Ramos (cell line): ENCODE measurements around the gene PACSIN1.

Experiments used
- in situ Hi-C: fragments of 300-500 bp; cut with MboI; formaldehyde crosslinking; loops from one replicate; pipeline ENCODE4 v1.14.3; 2022; ENCODE audit warnings: low sequenced_read_pairs; ENCODE audit not compliant: unreplicated experiment

PACSIN1 gene

DNA sequence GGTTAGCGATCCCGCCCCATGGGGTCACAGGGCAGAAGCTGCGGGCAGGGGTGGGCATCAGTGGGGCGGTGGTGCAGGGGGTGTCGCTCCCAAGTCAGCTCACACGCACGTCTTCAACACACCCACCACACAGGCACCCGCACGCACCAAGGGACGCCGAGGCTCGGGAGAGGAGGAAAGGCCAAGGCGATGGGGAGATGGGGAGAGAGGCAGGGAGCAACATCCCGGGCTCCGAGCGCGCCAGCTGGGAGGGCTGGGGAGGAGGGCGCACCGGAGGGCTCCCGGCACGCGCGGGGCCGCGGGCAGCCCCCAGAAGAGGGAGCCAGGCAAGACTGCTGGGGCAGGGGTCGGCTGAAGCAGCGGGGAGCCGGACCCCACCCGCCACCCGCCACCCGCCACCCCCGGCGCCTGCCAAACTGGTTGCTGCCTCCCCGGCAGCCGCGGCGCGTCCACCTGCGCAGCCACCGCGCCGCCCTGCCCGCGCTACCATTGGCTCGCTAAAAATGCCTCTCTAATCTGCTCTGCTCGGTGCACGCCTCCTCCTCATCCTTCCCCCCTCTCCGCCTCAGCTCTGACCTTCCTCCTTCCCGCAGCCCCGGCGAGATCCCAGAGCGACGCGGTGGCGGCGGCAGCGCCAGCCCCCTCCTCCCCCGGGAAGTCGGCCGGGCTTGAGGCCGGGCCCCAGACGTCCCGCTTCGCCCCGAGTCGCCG, at the start of gene PACSIN1:
TSS of gene PACSIN1 (plus strand) at position 546 of the 711 bp plus-strand sequence. CDS start 60,230 bp downstream, outside the sequence.
- in situ Hi-C loops, result loop anchor here (10.0 kb wide), 1 partner anchor 149 kb away; no protein-coding TSS in a partner anchor

GRCh38 chr6:34416877-34417371, 49.0 kb upstream of the PACSIN1 start:
- in situ Hi-C loops, result no loop called here

DNA sequence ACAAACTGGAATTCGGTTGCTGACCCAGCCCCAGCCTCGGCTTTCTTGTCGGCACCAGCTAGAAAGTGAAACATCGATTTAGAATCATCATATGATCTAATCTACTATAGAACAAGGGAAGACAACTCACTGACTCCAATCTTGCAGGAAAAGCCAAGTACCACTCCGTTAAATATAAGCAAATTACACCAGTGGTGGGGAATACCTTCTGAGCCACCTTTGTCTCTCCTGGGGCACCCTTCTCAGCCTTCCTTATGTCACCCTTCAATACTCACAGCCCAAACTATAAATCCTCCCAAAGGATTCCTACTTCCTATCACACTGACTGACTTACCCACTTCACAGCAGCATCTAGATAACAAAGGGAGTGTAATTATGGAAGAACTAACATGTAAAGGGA, 47.5 kb upstream of the PACSIN1 start:
- in situ Hi-C loops, result no loop called here

DNA sequence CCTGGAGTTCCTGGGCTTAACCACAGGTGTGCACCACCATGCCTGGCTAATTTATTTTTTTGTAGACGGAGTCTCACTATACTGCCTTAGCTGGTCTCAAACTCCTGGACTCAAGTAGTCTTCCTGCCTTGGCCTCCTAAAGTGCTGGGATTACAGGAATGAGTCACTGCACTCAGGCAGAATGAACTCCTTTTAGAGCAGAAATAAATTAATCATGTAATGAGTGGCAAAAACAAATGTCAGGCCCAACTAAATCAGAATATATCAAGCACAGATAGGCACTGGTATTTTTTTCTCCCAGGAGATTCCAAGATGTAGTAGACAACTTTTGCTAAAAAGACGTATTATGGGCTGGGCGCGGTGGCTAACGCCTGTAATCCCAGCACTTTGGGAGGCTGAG, 42.6 kb upstream of the PACSIN1 start:
- in situ Hi-C loops, result loop anchor here (10.0 kb wide), 1 partner anchor 178 kb away; the partner anchor contains the start of gene SMIM29

DNA sequence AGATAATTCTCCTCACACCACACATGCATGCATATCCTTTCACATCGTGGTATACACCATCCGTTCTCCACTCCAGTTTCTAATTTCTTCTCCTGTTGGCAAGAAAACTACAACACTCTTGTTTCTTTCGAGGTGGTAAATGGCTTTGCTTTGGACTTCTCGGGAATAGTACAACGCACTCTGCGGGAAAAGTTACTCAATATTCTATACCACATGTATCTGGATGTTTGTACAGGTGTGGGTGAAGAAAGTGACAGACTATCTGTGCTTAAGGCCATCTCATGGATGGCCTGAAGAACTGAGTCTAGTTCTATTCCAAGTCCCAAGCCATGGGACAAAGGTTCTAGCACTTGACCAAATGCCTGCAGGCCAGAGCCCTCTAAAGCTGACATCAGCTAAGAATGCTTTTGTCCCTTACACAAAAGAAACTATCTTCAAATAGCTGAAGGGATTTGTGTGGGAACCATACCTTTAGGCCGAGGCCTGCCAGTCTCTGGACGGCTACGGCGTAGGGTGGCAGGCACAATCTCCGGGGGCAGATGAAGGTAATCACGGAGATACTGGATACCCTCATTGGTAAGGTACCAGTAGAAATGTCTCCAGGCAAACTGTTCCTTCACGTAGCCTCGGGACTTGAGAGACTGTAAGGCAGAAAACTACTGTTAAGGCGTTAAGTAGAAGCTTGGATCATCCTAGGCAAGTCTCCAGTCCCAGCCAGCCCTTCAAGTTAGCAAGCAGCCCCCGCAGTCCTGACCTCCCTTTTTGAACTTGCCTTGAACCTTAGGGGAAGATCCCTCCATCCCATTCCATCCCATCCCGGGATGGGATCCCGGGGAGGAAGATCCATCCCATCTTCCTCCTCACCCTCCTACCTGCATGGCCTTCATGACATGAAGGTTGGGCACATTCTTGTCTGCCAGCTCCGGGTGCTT, 41.4 kb upstream of the PACSIN1 start:
- in situ Hi-C loops, result loop anchor here (10.0 kb wide), 1 partner anchor 180 kb away; the partner anchor contains the start of gene SMIM29

GRCh38 chr6:34425132-34425497, 40.8 kb upstream of the PACSIN1 start:
- in situ Hi-C loops, result loop anchor here (10.0 kb wide), 1 partner anchor 180 kb away; the partner anchor contains the start of gene SMIM29

DNA sequence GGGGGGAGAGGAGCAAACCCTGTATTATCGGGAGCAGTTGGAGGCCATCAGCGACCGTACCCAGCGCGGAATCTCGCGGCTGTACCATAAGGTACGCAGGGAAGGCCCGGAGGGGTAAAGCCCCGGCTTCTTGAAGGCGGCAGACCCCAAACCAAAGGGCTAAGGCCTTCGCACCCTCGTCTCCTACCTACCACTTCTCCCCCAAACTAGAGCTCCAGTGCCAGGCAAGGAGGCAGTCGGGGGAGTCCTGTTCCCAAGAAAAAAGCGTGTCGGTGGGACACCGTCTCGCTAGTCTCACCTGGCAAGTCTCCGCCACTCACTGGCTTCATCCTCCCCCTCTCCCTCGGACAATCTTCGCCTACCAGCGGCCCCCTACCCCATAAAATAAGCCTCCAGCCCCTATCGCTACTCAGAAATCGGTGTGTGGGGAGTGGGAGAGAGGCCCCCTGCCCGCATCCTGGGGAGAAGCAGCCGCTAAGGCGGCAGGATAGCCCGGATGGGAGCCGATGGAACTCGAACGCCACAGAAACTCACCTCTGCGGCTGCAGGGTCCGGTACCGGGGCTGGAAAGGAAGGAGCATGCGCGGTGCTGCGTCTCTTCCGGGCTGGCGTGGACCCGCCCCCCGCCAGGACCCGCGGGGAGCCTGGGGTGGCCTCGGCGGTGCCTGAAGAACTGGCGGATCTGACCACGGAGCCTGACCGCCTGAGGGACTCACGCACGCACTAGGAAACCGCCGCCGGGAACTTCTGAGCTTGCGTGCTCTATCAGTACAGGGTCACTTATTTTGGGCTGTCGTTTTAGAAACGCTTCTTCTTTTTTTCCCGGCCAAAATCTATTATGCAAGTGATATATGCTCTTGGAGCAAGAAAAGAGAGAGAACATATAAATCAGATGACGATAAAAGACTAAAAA, 40.1 kb upstream of the PACSIN1 start, which contains the start of gene RPS10:
TSS of gene RPS10 (minus strand) at position 572 of the 913 bp plus-strand sequence. CDS start 848 bp downstream, outside the sequence.
- in situ Hi-C loops, result loop anchor here (10.0 kb wide), 1 partner anchor 181 kb away; the partner anchor contains the start of gene SMIM29

DNA sequence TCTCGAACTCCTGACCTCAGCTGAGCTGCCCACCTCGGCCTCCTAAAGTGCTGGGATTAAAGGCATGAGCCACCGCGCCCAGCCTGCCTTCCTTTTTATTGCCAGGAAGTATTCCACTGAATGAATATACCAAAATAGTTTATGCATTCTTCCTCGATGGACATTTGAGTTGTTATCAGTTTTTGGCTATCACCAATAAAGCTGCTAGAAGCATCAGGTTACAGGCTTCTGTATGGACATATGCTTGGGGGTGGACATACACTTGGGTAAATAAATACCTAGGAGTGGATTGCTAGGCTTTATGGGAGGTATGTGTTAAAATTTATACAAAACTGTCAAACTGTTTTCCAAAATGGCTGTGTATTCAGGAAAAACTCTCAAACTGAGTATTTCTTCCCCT, 30.0 kb upstream of the PACSIN1 start:
- in situ Hi-C loops, result no loop called here

- in situ Hi-C loops, result no loop called here
Measured at GRCh38 chr6:34436803-34437643, 28.9 kb upstream of the PACSIN1 start.

DNA sequence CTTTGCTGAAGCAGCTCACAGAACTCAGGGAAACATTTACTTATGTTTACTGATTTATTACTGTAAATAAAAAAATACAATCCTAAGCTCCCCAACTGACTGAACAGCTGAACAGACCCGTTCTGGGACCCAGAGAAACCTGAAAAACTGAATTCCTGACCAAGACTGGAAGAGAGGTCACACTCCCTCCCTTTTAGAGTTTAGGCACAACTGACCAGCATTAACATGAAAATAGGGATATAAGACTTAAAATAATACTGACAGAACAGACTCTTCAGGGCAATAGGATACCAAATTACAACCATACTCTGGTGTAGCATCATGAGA, 28.3 kb upstream of the PACSIN1 start:
- in situ Hi-C loops, result no loop called here

DNA sequence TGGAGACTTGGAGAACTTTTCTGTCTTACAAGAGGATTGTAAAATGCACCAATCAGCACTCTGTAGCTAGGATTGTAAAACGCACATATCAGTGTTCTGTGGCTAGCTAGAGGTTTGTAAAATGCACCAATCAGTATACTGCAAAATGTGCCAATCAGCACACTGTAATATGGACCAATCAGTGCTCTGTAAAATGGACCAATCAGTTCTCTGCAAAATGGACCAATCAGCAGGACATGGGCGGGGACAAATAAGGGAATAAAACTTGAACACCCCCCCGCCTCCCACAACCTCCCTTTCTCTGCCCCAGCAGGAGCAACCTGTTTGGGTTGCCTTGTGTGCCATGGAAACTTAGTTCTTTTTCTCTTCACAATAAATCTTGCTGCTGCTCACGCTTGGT, 27.2 kb upstream of the PACSIN1 start:
- in situ Hi-C loops, result no loop called here

GRCh38 chr6:34439442-34439841, 26.4 kb upstream of the PACSIN1 start:
- in situ Hi-C loops, result no loop called here

DNA sequence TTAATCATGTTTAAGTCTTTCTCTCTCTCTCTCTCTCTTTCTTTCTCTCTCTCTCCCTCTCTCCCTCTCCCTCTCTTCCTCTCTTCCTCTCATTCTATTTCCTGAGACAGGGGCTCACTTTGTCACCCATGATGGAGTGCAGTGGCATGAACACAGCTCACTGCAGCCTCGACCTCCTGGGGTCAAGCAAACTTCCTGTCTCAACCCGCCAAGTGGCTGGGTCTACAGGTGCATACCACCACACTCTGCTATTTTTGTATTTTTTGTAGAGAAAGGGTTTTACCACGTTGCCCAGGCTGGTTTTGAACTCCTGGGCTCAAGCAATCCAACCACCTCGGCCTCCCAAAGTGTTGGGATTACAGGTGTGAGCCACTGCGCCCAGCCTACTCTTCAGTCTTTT, 24.4 kb upstream of the PACSIN1 start:
- in situ Hi-C loops, result no loop called here

DNA sequence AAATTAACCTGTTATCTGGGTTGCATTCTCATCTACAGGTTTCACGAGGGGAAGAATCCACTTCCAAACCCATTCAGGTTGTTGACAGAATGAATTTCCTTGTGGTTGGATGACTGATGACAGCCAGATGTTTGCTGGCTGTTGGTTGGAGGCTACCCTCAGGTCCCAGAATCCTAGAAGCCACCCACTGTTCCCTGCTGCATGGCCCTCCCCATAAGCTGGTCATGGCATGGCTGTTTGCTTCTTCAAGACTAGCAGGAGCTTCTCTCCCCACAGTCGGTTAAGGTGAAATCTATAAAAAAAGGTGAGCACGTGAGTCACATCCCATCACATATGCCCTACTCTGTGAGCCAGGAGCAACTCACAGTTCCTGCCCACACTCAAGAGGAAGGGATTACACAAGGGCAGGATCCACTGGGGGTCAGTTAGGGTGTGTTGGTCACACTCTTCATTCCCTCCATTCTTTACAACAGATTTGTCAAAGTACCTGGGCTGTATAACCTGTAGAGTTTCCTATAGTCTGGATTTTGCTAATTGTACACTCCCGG, 20.5 kb upstream of the PACSIN1 start:
- in situ Hi-C loops, result no loop called here

DNA sequence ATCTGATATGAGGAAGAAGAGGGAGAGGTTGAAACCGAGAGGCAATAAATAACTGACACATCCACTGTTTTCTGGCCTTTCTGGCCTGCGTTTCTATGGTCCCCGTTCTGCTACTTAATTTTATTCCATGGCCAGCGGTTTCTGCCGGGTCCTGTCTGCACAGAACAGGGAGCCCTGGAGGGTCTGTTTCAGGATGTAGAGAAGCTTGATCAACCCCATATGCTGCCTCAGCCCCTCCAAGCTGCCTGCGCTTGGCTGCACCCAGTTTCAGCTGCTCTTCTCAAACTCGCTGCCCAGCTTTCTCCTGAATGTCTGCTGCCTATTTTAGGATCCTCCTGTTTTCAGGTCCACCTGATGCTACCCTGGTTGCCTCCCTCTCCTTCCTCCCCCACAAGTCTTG, 18.5 kb upstream of the PACSIN1 start:
- in situ Hi-C loops, result no loop called here

- in situ Hi-C loops, result no loop called here
Measured at GRCh38 chr6:34447910-34448309, 18.0 kb upstream of the PACSIN1 start.

DNA sequence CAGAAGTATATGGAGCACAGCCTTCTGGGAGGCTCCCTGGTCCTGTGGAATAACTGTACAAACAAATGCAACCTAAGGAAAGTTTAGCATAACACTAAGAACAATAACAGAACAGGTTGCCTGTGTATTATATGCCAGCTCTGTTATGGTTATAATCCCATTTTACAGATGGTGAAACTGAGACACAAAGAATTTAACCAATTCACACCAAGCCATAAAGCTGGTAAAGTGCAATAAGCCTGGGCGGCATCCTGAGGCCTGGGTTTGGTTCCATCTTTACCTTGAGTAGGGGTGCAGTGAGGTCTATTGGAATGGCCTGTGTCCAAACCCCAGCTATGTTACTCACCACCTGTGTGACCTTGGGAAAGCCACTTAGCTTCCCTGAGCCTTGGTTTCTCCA, 14.7 kb upstream of the PACSIN1 start:
- in situ Hi-C loops, result loop anchor here (10.0 kb wide), 1 partner anchor 684 kb away; no protein-coding TSS in a partner anchor

- in situ Hi-C loops, result loop anchor here (10.0 kb wide), 1 partner anchor 679 kb away; no protein-coding TSS in a partner anchor
Measured at GRCh38 chr6:34455831-34456230, 10.0 kb upstream of the PACSIN1 start.
